OCI-LY3 (cell line): ENCODE data around the gene TYRO3.
"Not testable (repeated sequence)": the region's sequence is repeated elsewhere in the genome, so short reads cannot be mapped to it uniquely, and the experiment has no call there.

Experiments
- H2AFZ ChIP-seq: fragments of 200-600, 300-600 bp; shearing (Covaris generic); 2 replicates; pipeline ENCODE4 v1.6.0; 2014; ENCODE audit warnings: antibody characterized with exemption, low read depth, low read length
- H3K27ac ChIP-seq: fragments of 200-600, 300-600 bp; sonication (generic); 2 replicates; pipeline ENCODE4 v1.5.1; 2014; ENCODE audit warnings: mild to moderate bottlenecking, low read length, moderate library complexity, mixed read lengths
- H3K27me3 ChIP-seq: fragments of 200-600, 300-600 bp; sonication (generic); 2 replicates; pipeline ENCODE4 v1.6.1; 2014; ENCODE audit warnings: low read depth, low read length, mixed read lengths
- H3K36me3 ChIP-seq: fragments of 200-600, 300-600 bp; sonication (generic); replicated peaks from 2 replicates; pipeline ENCODE3; 2014; ENCODE audit warnings: low read depth, low read length, mixed read lengths
- H3K4me1 ChIP-seq: fragments of 300-600, 200-600 bp; sonication (generic); 2 replicates; pipeline ENCODE4 v1.6.1; 2014; ENCODE audit warnings: low read length, mixed read lengths
- H3K4me2 ChIP-seq: fragments of 200-600, 300-600 bp; sonication (generic); 2 replicates; pipeline ENCODE4 v1.6.1; 2014; ENCODE audit warnings: low read length, mixed read lengths
- H3K4me3 ChIP-seq: fragments of 300-600, 200-600 bp; sonication (generic); 2 replicates; pipeline ENCODE4 v1.5.1; 2014; ENCODE audit warnings: antibody characterized with exemption, mild to moderate bottlenecking, low read length, moderate library complexity
- H3K79me2 ChIP-seq: fragments of 300-600, 200-600 bp; shearing (Covaris generic); 2 replicates; pipeline ENCODE4 v1.6.1; 2014; ENCODE audit warnings: mild to moderate bottlenecking, low read length, mixed read lengths
- H3K9ac ChIP-seq: fragments of 300-600, 200-600 bp; shearing (Covaris generic); 2 replicates; pipeline ENCODE4 v1.6.0; 2014; ENCODE audit warnings: mild to moderate bottlenecking, low read length, moderate library complexity
- H3K9me3 ChIP-seq: fragments of 200-600, 300-600 bp; shearing (Covaris generic); 2 replicates; pipeline ENCODE4 v1.6.1; 2014; ENCODE audit warnings: low read length, mixed read lengths; ENCODE audit not compliant: insufficient read depth
- H4K20me1 ChIP-seq: fragments of 200-600, 300-600 bp; sonication (generic); 2 replicates; pipeline ENCODE4 v1.6.1; 2016; ENCODE audit warnings: low read length, mixed read lengths; ENCODE audit not compliant: insufficient read depth
- CTCF ChIP-seq: fragments of 200-600, 300-600 bp; sonication (generic); IDR thresholded peaks from 2 replicates; pipeline ENCODE4 v1.5.1; 2014; ENCODE audit warnings: antibody characterized with exemption, low read length, low read depth
- EZH2phosphoT487 ChIP-seq: fragments of 200-600 bp; shearing (Covaris generic); IDR thresholded peaks from 2 replicates; pipeline ENCODE4 v1.6.1; 2018; ENCODE audit warnings: antibody characterized with exemption, mixed run types, low read depth

The TYRO3 gene

GRCh38 chr15:41583795-41584194 is 24.8 kb downstream of the TYRO3 start:
- H3K79me2 ChIP-seq = no peaks in the 10 kb centered on the region
- no peak overlapping the region for H3K4me3 ChIP-seq
- no peak overlapping the region for H3K27ac ChIP-seq
- no peak overlapping the region for H3K4me2 ChIP-seq
- TF ChIP-seq CTCF = no peak
- TF ChIP-seq EZH2phosphoT487 = no peak
- no peaks in the 10 kb centered on the region for H3K9me3 ChIP-seq
- H3K36me3 ChIP-seq = no peaks in the 10 kb centered on the region
- no peak overlapping the region for H3K9ac ChIP-seq
- H3K27me3 ChIP-seq = 0 out of 2 replicates have a peak, but pooled peaks cover 5% of the 10 kb centered on the region
- H3K4me1 ChIP-seq = no peaks in the 10 kb centered on the region
- H2AFZ ChIP-seq = no peak overlapping the region
- H4K20me1 ChIP-seq = no peaks in the 10 kb centered on the region

GRCh38 chr15:41584636-41585126 is 25.7 kb downstream of the TYRO3 start:
- Histone ChIP-seq H3K27me3 (0 out of 2 replicates have a peak, but pooled peaks cover 5% of the 10 kb centered on the region), H3K9ac (no peak overlapping the region), H3K9me3 (no peaks in the 10 kb centered on the region), H3K4me1 (no peaks in the 10 kb centered on the region), H3K4me2 (no peak overlapping the region), H2AFZ (no peak overlapping the region), H3K27ac (no peak overlapping the region), H3K36me3 (no peaks in the 10 kb centered on the region), H3K4me3 (no peak overlapping the region), H4K20me1 (no peaks in the 10 kb centered on the region), H3K79me2 (no peaks in the 10 kb centered on the region)
- TF ChIP-seq CTCF (no peak), EZH2phosphoT487 (no peak)

- no peaks in the 10 kb centered on the region for H3K79me2 ChIP-seq
- no peak overlapping the region for H3K4me3 ChIP-seq
- H3K27ac ChIP-seq = no peak overlapping the region
- H3K4me2 ChIP-seq = no peak overlapping the region
- H3K36me3 ChIP-seq = no peaks in the 10 kb centered on the region
- H3K27me3 ChIP-seq = 0 out of 2 replicates have a peak, but pooled peaks cover 5% of the 10 kb centered on the region
- no peak overlapping the region for H2AFZ ChIP-seq
- H4K20me1 ChIP-seq = no peaks in the 10 kb centered on the region
- TF ChIP-seq EZH2phosphoT487 (no peak), CTCF (no peak)
- no peaks in the 10 kb centered on the region for H3K4me1 ChIP-seq
- no peak overlapping the region for H3K9ac ChIP-seq
- no peaks in the 10 kb centered on the region for H3K9me3 ChIP-seq
Observed at GRCh38 chr15:41585127-41586047, 26.4 kb downstream of the TYRO3 start.

- not testable (repeated sequence) for H3K79me2 ChIP-seq, H3K36me3 ChIP-seq, H3K4me2 ChIP-seq, H3K4me3 ChIP-seq, H3K27me3 ChIP-seq, H4K20me1 ChIP-seq, H2AFZ ChIP-seq, H3K9me3 ChIP-seq, H3K4me1 ChIP-seq, H3K27ac ChIP-seq, H3K9ac ChIP-seq
Observed at GRCh38 chr15:41586531-41587282, 27.7 kb downstream of the TYRO3 start.

- H3K79me2 ChIP-seq, H3K4me2 ChIP-seq, H3K9me3 ChIP-seq, H3K4me3 ChIP-seq, H3K27ac ChIP-seq, H3K4me1 ChIP-seq, H2AFZ ChIP-seq, H3K9ac ChIP-seq, H4K20me1 ChIP-seq, H3K36me3 ChIP-seq, H3K27me3 ChIP-seq: not testable (repeated sequence)
Observed at GRCh38 chr15:41589018-41589417, 30.0 kb downstream of the TYRO3 start.

- H3K27me3 ChIP-seq, H3K79me2 ChIP-seq, H3K4me2 ChIP-seq, H3K36me3 ChIP-seq, H3K4me1 ChIP-seq, H3K9me3 ChIP-seq, H4K20me1 ChIP-seq, H3K9ac ChIP-seq, H3K4me3 ChIP-seq, H3K27ac ChIP-seq, H2AFZ ChIP-seq: not testable (repeated sequence)
Observed at GRCh38 chr15:41589571-41589970, 30.6 kb downstream of the TYRO3 start.
